Endothelial cell of umbilical vein (primary cell): ENCODE data around the gene CHMP6. TPM values are rescaled to one million over a fixed set of nuclear protein-coding genes. Genes with fewer than 3 reads are reported as not detected.

Experiments
- BruUV-seq: library from RNA; stranded (reverse); fragments of 400-500 nt; replicated peaks from 2 replicates; lab custom pipeline; 2021; lab: Mats Ljungman, UMichigan
- CTCF ChIA-PET: fragments of 300-600, 350-600 bp; sonication (Branson Sonifier 250); formaldehyde crosslinking; loops from one replicate; lab custom pipeline; 2021; ENCODE audit warnings: antibody characterized with exemption, inconsistent platforms; lab: Charles Lee
- POLR2A ChIA-PET: fragments of 300-600, 350-600 bp; sonication (Branson Sonifier 250); formaldehyde crosslinking; loops from one replicate; lab custom pipeline; 2021; ENCODE audit warnings: antibody characterized with exemption, inconsistent platforms; lab: Charles Lee
- DNase-seq: peaks from one replicate; pipeline ENCODE4 v3.0.0-alpha.2; 2011; ENCODE audit warnings: low read depth, low spot score
- FAIRE-seq: peaks from 2 replicates; lab custom pipeline; 2011; peaks lifted over from hg19 to GRCh38; lab: Jason Lieb, UNC
- H2AFZ ChIP-seq: 2 replicates; pipeline ENCODE4 v1.6.0; 2012; ENCODE audit warnings: low read depth, low read length, control low read depth, inconsistent platforms
- H3K27ac ChIP-seq: 2 replicates; pipeline ENCODE4 v1.5.1; 2011; ENCODE audit warnings: low read depth, mild to moderate bottlenecking, control low read depth, low read length, moderate library complexity; ENCODE audit not compliant: insufficient read depth
- H3K27me3 ChIP-seq, 2 experiments: 2 replicates each; pipeline versions ENCODE4 v1.6.0 to v1.6.1; 2011; ENCODE audit warnings: low read length in 2 of 2, mixed read lengths in 1 of 2; ENCODE audit not compliant: control insufficient read depth in 2 of 2, insufficient read depth in 2 of 2
- H3K36me3 ChIP-seq, 2 experiments: 2 replicates in 1 of 2; 3 replicates in 1 of 2; pipeline ENCODE4 v1.5.1; 2011; ENCODE audit warnings: low read length in 2 of 2, mild to moderate bottlenecking in 1 of 2, moderate library complexity in 1 of 2; ENCODE audit not compliant: control insufficient read depth in 2 of 2, insufficient read depth in 2 of 2; ENCODE audit errors: extremely low read depth in 1 of 2
- H3K4me1 ChIP-seq: 3 replicates; pipeline ENCODE4 v1.5.1; 2011; ENCODE audit warnings: mild to moderate bottlenecking, low read length; ENCODE audit not compliant: control insufficient read depth, insufficient read depth; ENCODE audit errors: extremely low read depth
- H3K4me2 ChIP-seq: 2 replicates; pipeline ENCODE4 v1.6.1; 2011; ENCODE audit warnings: low read length, control low read depth, mixed read lengths; ENCODE audit not compliant: insufficient read depth
- H3K4me3 ChIP-seq, 3 experiments: fragments of 200-600 bp in 1 of 3; sonication (generic), shearing (Covaris generic) in 1 of 3; replicated peaks in 1 of 3; 2 replicates each; pipeline ENCODE4 v1.5.1; 2011 to 2016; ENCODE audit warnings: control low read depth in 3 of 3, low read length in 3 of 3, mild to moderate bottlenecking in 2 of 3, inconsistent platforms in 1 of 3, low read depth in 1 of 3, moderate library complexity in 1 of 3; ENCODE audit not compliant: insufficient read depth in 1 of 3
- H3K79me2 ChIP-seq: 2 replicates; pipeline ENCODE4 v1.6.0; 2012; ENCODE audit warnings: low read length, inconsistent platforms; ENCODE audit not compliant: control insufficient read depth, insufficient read depth
- H3K9ac ChIP-seq: replicated peaks from 2 replicates; pipeline ENCODE3; 2011; ENCODE audit warnings: low read length, control low read depth; ENCODE audit not compliant: insufficient read depth; ENCODE audit errors: extremely low read depth
- H3K9me1 ChIP-seq: replicated peaks from 3 replicates; pipeline ENCODE4 v1.6.0; 2011; ENCODE audit warnings: mild to moderate bottlenecking, low read length; ENCODE audit not compliant: control insufficient read depth, insufficient read depth; ENCODE audit errors: extremely low read depth
- H3K9me3 ChIP-seq: replicated peaks from 2 replicates; pipeline ENCODE4 v1.5.1; 2012; ENCODE audit warnings: low read length, inconsistent platforms; ENCODE audit not compliant: control insufficient read depth, insufficient read depth
- H4K20me1 ChIP-seq: replicated peaks from 2 replicates; pipeline ENCODE3; 2011; ENCODE audit warnings: mild to moderate bottlenecking, low read length; ENCODE audit not compliant: control insufficient read depth, insufficient read depth; ENCODE audit errors: extremely low read depth
- CTCF ChIP-seq, 2 donors: IDR thresholded peaks; 1 replicate in 1 of 2; 2 replicates in 1 of 2; pipeline ENCODE4 v1.5.1; 2011; ENCODE audit warnings: low read length in 2 of 2, mild to moderate bottlenecking in 2 of 2, moderate library complexity in 2 of 2, control low read depth in 1 of 2, inconsistent platforms in 1 of 2, low read depth in 1 of 2; ENCODE audit not compliant: insufficient read depth in 1 of 2; ENCODE audit errors: extremely low read depth in 1 of 2
- EZH2 ChIP-seq: IDR thresholded peaks from 2 replicates; pipeline ENCODE4 v1.6.1; 2012; ENCODE audit warnings: borderline replicate concordance, low read depth, mild to moderate bottlenecking, moderate library complexity, low read length, inconsistent platforms; ENCODE audit not compliant: severe bottlenecking
- GATA2 ChIP-seq: IDR thresholded peaks from 2 replicates; pipeline ENCODE4 v1.7.0; 2011; ENCODE audit warnings: low read depth, mild to moderate bottlenecking, moderate library complexity, mixed read lengths, low read length; ENCODE audit not compliant: insufficient read length, insufficient read depth
- JUN ChIP-seq: IDR thresholded peaks from 2 replicates; pipeline ENCODE4 v1.6.1; 2011; ENCODE audit warnings: borderline replicate concordance, low read depth; ENCODE audit not compliant: insufficient read length, insufficient read depth
- MAX ChIP-seq: IDR thresholded peaks from 2 replicates; pipeline ENCODE4 v1.6.1; 2011; ENCODE audit not compliant: insufficient read depth, insufficient read length
- MYC ChIP-seq: IDR thresholded peaks from one replicate; pipeline ENCODE4 v1.6.1; 2011; ENCODE audit warnings: mild to moderate bottlenecking, low read depth, low read length
- POLR2A ChIP-seq: IDR thresholded peaks from 2 replicates; pipeline ENCODE4 v1.6.1; 2012; ENCODE audit warnings: low read depth, mild to moderate bottlenecking, control low read depth, low read length
- POLR2AphosphoS5 ChIP-seq: IDR thresholded peaks from 2 replicates; pipeline ENCODE4 v1.6.1; 2012; ENCODE audit warnings: low read depth, mild to moderate bottlenecking, control low read depth, low read length, moderate library complexity; ENCODE audit not compliant: insufficient read depth
- dilution Hi-C: fragments of 300-500 bp; cut with MboI; formaldehyde crosslinking; loops from one replicate; pipeline ENCODE4 v1.15.0; 2019; ENCODE audit warnings: low sequenced_read_pairs; ENCODE audit not compliant: extremely low pct_ligation_motif_present
- intact Hi-C: fragments of 100-400 bp; cut with micrococcal nuclease; formaldehyde crosslinking; loops from one replicate; pipeline ENCODE4 v1.10.0; 2022
- polyA plus RNA-seq, 4 experiments: library from polyadenylated mRNA; depleted of rRNA in 3 of 4; stranded (reverse) in 3 of 4; unstranded in 1 of 4; fragments of >200 nt; gene quantifications; 2 replicates each; pipeline versions ENCODE4 v1.2.1 to v1.2.3, GENCODE V29; 2011 to 2012; ENCODE audit warnings: missing spikeins in 1 of 4
- total RNA-seq: library from RNA; stranded (reverse); gene quantifications from 2 replicates; pipeline ENCODE4 v1.2.3, GENCODE V29; 2021

CHMP6 gene
- total and polyA plus RNA-seq, 2 donors (not counting 3 experiments of a cell fraction or from before 2014, with no cell fraction given) = 42.5 to 48.5 TPM

GRCh38 chr17:80987941-80988461, 3.6 kb upstream of the CHMP6 start:
- peaks cover 10% of the 10 kb centered on the region for H3K79me2 ChIP-seq
- DNase-seq = no peak
- peaks cover 7% of the 10 kb centered on the region for H3K4me1 ChIP-seq
- H3K4me2 ChIP-seq = no peak overlapping the region
- intact Hi-C loops (no loop called here), dilution Hi-C loops (no loop called here)
- no peaks in the 10 kb centered on the region for H3K27me3 ChIP-seq
- no peak for TF ChIP-seq POLR2A
- no peak for TF ChIP-seq POLR2AphosphoS5
- H3K9me1 ChIP-seq = no peaks in the 10 kb centered on the region
- POLR2A ChIA-PET = interaction anchor here (0.7 kb wide), 1 partner anchor 58 kb away, joined by 5 read pairs; no protein-coding TSS in a partner anchor
- H3K9ac ChIP-seq = no peak overlapping the region
- FAIRE-seq = no peak
- no peaks in the 10 kb centered on the region for H4K20me1 ChIP-seq
- H3K4me3 ChIP-seq = no peak overlapping the region
- H3K27ac ChIP-seq = no peak overlapping the region
- H3K36me3 ChIP-seq = no peaks in the 10 kb centered on the region
- H3K9me3 ChIP-seq = no peaks in the 10 kb centered on the region
- CTCF ChIA-PET = interaction anchor here (0.8 to 3.4 kb wide), 9 partner anchors 11 to 562 kb away, joined by 4 to 62 read pairs (median 5); no protein-coding TSS in a partner anchor
- no peak overlapping the region for H2AFZ ChIP-seq
- BruUV-seq = no TSS peak

GRCh38 chr17:80989586-80989913, 2.1 kb upstream of the CHMP6 start:
- Histone ChIP-seq H3K4me2 (no peak overlapping the region), H3K9me3 (no peaks in the 10 kb centered on the region), H3K4me3 (no peak overlapping the region), H3K9me1 (no peaks in the 10 kb centered on the region), H3K27ac (no peak overlapping the region), H3K9ac (no peak overlapping the region), H3K27me3 (no peaks in the 10 kb centered on the region), H3K79me2 (peaks cover 14% of the 10 kb centered on the region), H3K36me3 (no peaks in the 10 kb centered on the region), H3K4me1 (peaks cover 9% of the 10 kb centered on the region), H4K20me1 (no peaks in the 10 kb centered on the region), H2AFZ (no peak overlapping the region)
- BruUV-seq = no TSS peak
- DNase-seq = no peak
- CTCF ChIA-PET = interaction anchor here (0.7 to 3.4 kb wide), 21 partner anchors 16 to 563 kb away, joined by 3 to 62 read pairs (median 5); partner anchors contain the start of genes NDUFAF8 and TEPSIN
- FAIRE-seq = no peak
- POLR2A ChIA-PET = no interaction called here
- dilution Hi-C loops = no loop called here
- intact Hi-C loops = loop anchor here (1.0 kb wide), 2 partner anchors 108 to 112 kb away; no protein-coding TSS in a partner anchor
- TF ChIP-seq EZH2 (no peak), POLR2AphosphoS5 (no peak), MYC (no peak), MAX (no peak), JUN (no peak), GATA2 (no peak), CTCF (IDR thresholded peaks at IDR 0.05; ENCODE audit: extremely low read depth in 1 of 2, insufficient read depth in 1 of 2, low read depth in 1 of 2, low read length in 2 of 2) (no peak)
